Activated CD4-positive, alpha-beta memory T cell treated with anti-CD3 and anti-CD28 coated beads for 36 hours (primary cell): ENCODE data around the gene PPRC1. TPM values are rescaled to one million over a fixed set of nuclear protein-coding genes. Genes with fewer than 3 reads are reported as not detected.

Experiments used
- total RNA-seq, 2 experiments: library from RNA; stranded (reverse); gene quantifications; one replicate each; pipeline ENCODE4 v1.2.3, GENCODE V29; 2021

PPRC1 gene
- total RNA-seq, 2 experiments from 2014 or later, result 59.1 to 65.9 TPM

Other genes with a start within 250 kb of the PPRC1 start
- gene ARMH3, start 76.9 kb upstream of the PPRC1 start, total RNA-seq, result 10 to 100 TPM; 16.1 to 18.8 TPM
- gene HPS6, start 67.7 kb upstream of the PPRC1 start, total RNA-seq, result 10 to 100 TPM; 22.3 TPM
- 10 to 100 TPM; 48.1 to 48.8 TPM for gene LDB1, start 12.7 kb upstream of the PPRC1 start, total RNA-seq
- gene NOLC1, start 19.3 kb downstream of the PPRC1 start, total RNA-seq, result 100 to 1,000 TPM; 165 to 168 TPM
- gene ELOVL3, start 93.3 kb downstream of the PPRC1 start, total RNA-seq, result under 1 TPM; 0.21 to 0.56 TPM
- gene PITX3, start 108.5 kb downstream of the PPRC1 start, total RNA-seq, result 1 to 10 TPM; 1.1 to 1.4 TPM
- 10 to 100 TPM; 42.2 to 44.0 TPM for gene GBF1, start 112.5 kb downstream of the PPRC1 start, total RNA-seq